ENCODE measurements around the gene VCAN.

- TF ChIP-seq, protein P1, sequence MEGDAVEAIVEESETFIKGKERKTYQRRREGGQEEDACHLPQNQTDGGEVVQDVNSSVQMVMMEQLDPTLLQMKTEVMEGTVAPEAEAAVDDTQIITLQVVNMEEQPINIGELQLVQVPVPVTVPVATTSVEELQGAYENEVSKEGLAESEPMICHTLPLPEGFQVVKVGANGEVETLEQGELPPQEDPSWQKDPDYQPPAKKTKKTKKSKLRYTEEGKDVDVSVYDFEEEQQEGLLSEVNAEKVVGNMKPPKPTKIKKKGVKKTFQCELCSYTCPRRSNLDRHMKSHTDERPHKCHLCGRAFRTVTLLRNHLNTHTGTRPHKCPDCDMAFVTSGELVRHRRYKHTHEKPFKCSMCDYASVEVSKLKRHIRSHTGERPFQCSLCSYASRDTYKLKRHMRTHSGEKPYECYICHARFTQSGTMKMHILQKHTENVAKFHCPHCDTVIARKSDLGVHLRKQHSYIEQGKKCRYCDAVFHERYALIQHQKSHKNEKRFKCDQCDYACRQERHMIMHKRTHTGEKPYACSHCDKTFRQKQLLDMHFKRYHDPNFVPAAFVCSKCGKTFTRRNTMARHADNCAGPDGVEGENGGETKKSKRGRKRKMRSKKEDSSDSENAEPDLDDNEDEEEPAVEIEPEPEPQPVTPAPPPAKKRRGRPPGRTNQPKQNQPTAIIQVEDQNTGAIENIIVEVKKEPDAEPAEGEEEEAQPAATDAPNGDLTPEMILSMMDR (IDR thresholded peaks at IDR 0.05), result no peak
- TF ChIP-seq EZH2 (IDR thresholded peaks at IDR 0.05; ENCODE audit: borderline replicate concordance, insufficient read depth, low read depth, low read length, poor library complexity, severe bottlenecking), result no peak
Measured at GRCh38 chr5:83554133-83554532, 82.6 kb downstream of the VCAN start.

All from B cell (primary cell).